HEK293 (cell line): ENCODE measurements around the gene UBALD1.
A peak's percentile ranks its signal among the peaks of the same experiment; 100 is the strongest.

Experiments
- CTCF ChIA-PET: fragments of 350-600 bp; formaldehyde crosslinking; extraction: SDS; loops from one replicate; lab custom pipeline; 2021; ENCODE audit warnings: antibody characterized with exemption; lab: Yijun Ruan, JAX
- POLR2A ChIA-PET: fragments of 300-600 bp; formaldehyde crosslinking; extraction: SDS; loops from one replicate; lab custom pipeline; 2020; ENCODE audit warnings: antibody characterized with exemption, inconsistent platforms; lab: Yijun Ruan, JAX
- H3K27ac ChIP-seq: fragments of 200-500 bp; sonication (Bioruptor generic); 2 replicates; pipeline ENCODE4 v1.5.1; 2014; ENCODE audit warnings: low read depth, low read length, control low read depth, inconsistent platforms; ENCODE audit errors: extremely low read depth
- H3K36me3 ChIP-seq, 2 experiments: fragments of 200-500 bp in 1 of 2; sonication (Bioruptor generic) in 1 of 2; 1 replicate in 1 of 2; 2 replicates in 1 of 2; pipeline ENCODE4 v1.5.1; 2014 to 2017; ENCODE audit warnings: inconsistent platforms in 2 of 2, low read length in 2 of 2; ENCODE audit not compliant: control insufficient read depth in 2 of 2, insufficient read depth in 1 of 2
- H3K4me1 ChIP-seq: fragments of 200-500 bp; sonication (Bioruptor generic); 2 replicates; pipeline ENCODE4 v1.5.1; 2014; ENCODE audit warnings: mild to moderate bottlenecking, low read length, inconsistent platforms; ENCODE audit not compliant: control insufficient read depth, insufficient read depth
- H3K4me3 ChIP-seq: 2 replicates; pipeline ENCODE4 v1.5.1; 2011; ENCODE audit warnings: low read depth, mild to moderate bottlenecking, control low read depth, low read length, moderate library complexity
- H3K9me3 ChIP-seq: fragments of 200-500 bp; sonication (Bioruptor generic); 2 replicates; pipeline ENCODE4 v1.5.1; 2014; ENCODE audit warnings: low read depth, low read length, inconsistent platforms; ENCODE audit not compliant: control insufficient read depth, insufficient read depth
- EGR2 ChIP-seq: fragments of 450-650 bp; formaldehyde crosslinking; IDR thresholded peaks from 2 replicates; pipeline ENCODE4 v1.5.1; 2016; ENCODE audit warnings: low read depth, missing biosample characterization, missing genetic modification characterization
- GLI4 ChIP-seq: fragments of 450-650 bp; formaldehyde crosslinking; IDR thresholded peaks from 2 replicates; pipeline ENCODE4 v1.5.1; 2016; ENCODE audit warnings: missing biosample characterization, missing genetic modification characterization
- GLIS2 ChIP-seq: fragments of 450-650 bp; formaldehyde crosslinking; IDR thresholded peaks from 2 replicates; pipeline ENCODE4 v1.5.1; 2016; ENCODE audit warnings: missing biosample characterization, missing genetic modification characterization
- HOXD13 ChIP-seq: sonication (generic); formaldehyde crosslinking; IDR thresholded peaks from 2 replicates; pipeline ENCODE4 v1.8.0; 2022; ENCODE audit warnings: missing genetic modification reagents, borderline replicate concordance
- KLF10 ChIP-seq: fragments of 450-650 bp; IDR thresholded peaks from 2 replicates; pipeline ENCODE4 v1.5.1; 2018; ENCODE audit warnings: missing biosample characterization, mild to moderate bottlenecking, missing genetic modification characterization
- KLF8 ChIP-seq: fragments of 450-650 bp; formaldehyde crosslinking; IDR thresholded peaks from 2 replicates; pipeline ENCODE4 v1.5.1; 2016; ENCODE audit warnings: missing biosample characterization, missing genetic modification characterization
- MEIS1 ChIP-seq: sonication (generic); formaldehyde crosslinking; IDR thresholded peaks from 2 replicates; pipeline ENCODE4 v1.8.1; 2022; ENCODE audit warnings: missing genetic modification reagents, mild to moderate bottlenecking, borderline replicate concordance
- MZF1 ChIP-seq: fragments of 450-650 bp; formaldehyde crosslinking; IDR thresholded peaks from 2 replicates; pipeline ENCODE4 v1.5.1; 2017; ENCODE audit warnings: missing biosample characterization, missing genetic modification characterization, borderline replicate concordance
- OVOL3 ChIP-seq: fragments of 450-650 bp; formaldehyde crosslinking; IDR thresholded peaks from 2 replicates; pipeline ENCODE4 v1.5.1; 2016; ENCODE audit warnings: missing biosample characterization, missing genetic modification characterization
- REPIN1 ChIP-seq: fragments of 450-650 bp; formaldehyde crosslinking; IDR thresholded peaks from 2 replicates; pipeline ENCODE4 v1.5.1; 2017; ENCODE audit warnings: missing biosample characterization, missing genetic modification characterization, low read depth
- SP3 ChIP-seq: fragments of 450-650 bp; formaldehyde crosslinking; IDR thresholded peaks from 2 replicates; pipeline ENCODE4 v1.5.1; 2016; ENCODE audit warnings: missing biosample characterization, missing genetic modification characterization
- YY2 ChIP-seq: fragments of 450-650 bp; formaldehyde crosslinking; IDR thresholded peaks from 2 replicates; pipeline ENCODE4 v1.5.1; 2016; ENCODE audit warnings: missing biosample characterization, missing genetic modification characterization
- ZBTB1 ChIP-seq: fragments of 450-650 bp; formaldehyde crosslinking; IDR thresholded peaks from 2 replicates; pipeline ENCODE4 v1.5.1; 2016; ENCODE audit warnings: missing biosample characterization, missing genetic modification characterization
- ZBTB21 ChIP-seq: fragments of 450-650 bp; formaldehyde crosslinking; IDR thresholded peaks from 2 replicates; pipeline ENCODE4 v1.5.1; 2017; ENCODE audit warnings: missing biosample characterization, missing genetic modification characterization
- ZIC2 ChIP-seq: fragments of 450-650 bp; formaldehyde crosslinking; IDR thresholded peaks from 2 replicates; pipeline ENCODE4 v1.5.1; 2016; ENCODE audit warnings: missing biosample characterization, missing genetic modification characterization
- ZNF155 ChIP-seq: fragments of 450-650 bp; formaldehyde crosslinking; IDR thresholded peaks from 2 replicates; pipeline ENCODE4 v1.5.1; 2016; ENCODE audit warnings: missing biosample characterization, missing genetic modification characterization
- ZNF2 ChIP-seq: fragments of 450-650 bp; formaldehyde crosslinking; IDR thresholded peaks from 2 replicates; pipeline ENCODE4 v1.5.1; 2016; ENCODE audit warnings: missing biosample characterization, missing genetic modification characterization
- ZNF24 ChIP-seq: fragments of 450-650 bp; formaldehyde crosslinking; IDR thresholded peaks from 2 replicates; pipeline ENCODE4 v1.5.1; 2016; ENCODE audit warnings: missing biosample characterization, missing genetic modification characterization
- ZNF274 ChIP-seq, 2 experiments: fragments of 200-500 bp in 1 of 2; fragments of 450-650 bp in 1 of 2; sonication (Bioruptor generic) in 1 of 2; formaldehyde crosslinking in 1 of 2; IDR thresholded peaks; 2 replicates each; pipeline versions ENCODE4 v1.5.1 to v1.6.1; 2014 to 2016; ENCODE audit warnings: borderline replicate concordance in 1 of 2, inconsistent platforms in 1 of 2, low read length in 1 of 2, missing biosample characterization in 1 of 2, missing genetic modification characterization in 1 of 2
- ZNF292 ChIP-seq: fragments of 450-650 bp; formaldehyde crosslinking; IDR thresholded peaks from 2 replicates; pipeline ENCODE4 v1.5.1; 2016; ENCODE audit warnings: low read depth, missing biosample characterization, missing genetic modification characterization, borderline replicate concordance
- ZNF341 ChIP-seq: fragments of 450-650 bp; formaldehyde crosslinking; IDR thresholded peaks from 2 replicates; pipeline ENCODE4; 2016; ENCODE audit warnings: low read depth, missing biosample characterization, missing genetic modification characterization
- ZNF48 ChIP-seq: fragments of 450-650 bp; formaldehyde crosslinking; IDR thresholded peaks from 2 replicates; pipeline ENCODE4 v1.5.1; 2016; ENCODE audit warnings: missing biosample characterization, missing genetic modification characterization
- ZNF585B ChIP-seq: fragments of 450-650 bp; formaldehyde crosslinking; IDR thresholded peaks from 2 replicates; pipeline ENCODE4 v1.5.1; 2016; ENCODE audit warnings: missing biosample characterization, missing genetic modification characterization
- ZNF596 ChIP-seq: fragments of 450-650 bp; IDR thresholded peaks from 2 replicates; pipeline ENCODE4 v1.5.0; 2018; ENCODE audit warnings: missing biosample characterization, mild to moderate bottlenecking, missing genetic modification characterization, moderate library complexity
- ZNF600 ChIP-seq: fragments of 450-650 bp; formaldehyde crosslinking; IDR thresholded peaks from 2 replicates; pipeline ENCODE4 v1.5.1; 2016; ENCODE audit warnings: missing biosample characterization, missing genetic modification characterization
- ZNF621 ChIP-seq: fragments of 450-650 bp; formaldehyde crosslinking; IDR thresholded peaks from 2 replicates; pipeline ENCODE4 v1.5.1; 2017; ENCODE audit warnings: missing biosample characterization, missing genetic modification characterization
- ZNF624 ChIP-seq: fragments of 450-650 bp; formaldehyde crosslinking; IDR thresholded peaks from 2 replicates; pipeline ENCODE4 v1.5.1; 2017; ENCODE audit warnings: missing biosample characterization, missing genetic modification characterization
- ZNF658 ChIP-seq: fragments of 450-650 bp; formaldehyde crosslinking; IDR thresholded peaks from 2 replicates; pipeline ENCODE4; 2016; ENCODE audit warnings: missing biosample characterization, missing genetic modification characterization
- ZNF76 ChIP-seq: fragments of 450-650 bp; formaldehyde crosslinking; IDR thresholded peaks from 2 replicates; pipeline ENCODE4; 2016; ENCODE audit warnings: low read depth, missing biosample characterization, missing genetic modification characterization, borderline replicate concordance
- ZNF785 ChIP-seq: fragments of 450-650 bp; formaldehyde crosslinking; IDR thresholded peaks from 2 replicates; pipeline ENCODE4 v1.5.1; 2016; ENCODE audit warnings: missing biosample characterization, missing genetic modification characterization
- ZNF791 ChIP-seq: fragments of 450-650 bp; formaldehyde crosslinking; IDR thresholded peaks from 2 replicates; pipeline ENCODE4 v1.5.1; 2016; ENCODE audit warnings: missing biosample characterization, missing genetic modification characterization
- ZSCAN30 ChIP-seq: fragments of 450-650 bp; IDR thresholded peaks from 2 replicates; pipeline ENCODE4 v1.5.1; 2018; ENCODE audit warnings: missing biosample characterization, mild to moderate bottlenecking, missing genetic modification characterization, moderate library complexity
- TF ChIP-seq, protein P1 (sequence below): fragments of 450-650 bp; formaldehyde crosslinking; IDR thresholded peaks from 2 replicates; pipeline ENCODE4 v1.5.1; 2016; ENCODE audit warnings: missing biosample characterization, missing genetic modification characterization
- TF ChIP-seq, protein P2 (sequence below): fragments of 450-650 bp; formaldehyde crosslinking; IDR thresholded peaks from 2 replicates; pipeline ENCODE4 v1.5.1; 2017; ENCODE audit warnings: missing biosample characterization, mild to moderate bottlenecking, missing genetic modification characterization, moderate library complexity

UBALD1 gene

DNA sequence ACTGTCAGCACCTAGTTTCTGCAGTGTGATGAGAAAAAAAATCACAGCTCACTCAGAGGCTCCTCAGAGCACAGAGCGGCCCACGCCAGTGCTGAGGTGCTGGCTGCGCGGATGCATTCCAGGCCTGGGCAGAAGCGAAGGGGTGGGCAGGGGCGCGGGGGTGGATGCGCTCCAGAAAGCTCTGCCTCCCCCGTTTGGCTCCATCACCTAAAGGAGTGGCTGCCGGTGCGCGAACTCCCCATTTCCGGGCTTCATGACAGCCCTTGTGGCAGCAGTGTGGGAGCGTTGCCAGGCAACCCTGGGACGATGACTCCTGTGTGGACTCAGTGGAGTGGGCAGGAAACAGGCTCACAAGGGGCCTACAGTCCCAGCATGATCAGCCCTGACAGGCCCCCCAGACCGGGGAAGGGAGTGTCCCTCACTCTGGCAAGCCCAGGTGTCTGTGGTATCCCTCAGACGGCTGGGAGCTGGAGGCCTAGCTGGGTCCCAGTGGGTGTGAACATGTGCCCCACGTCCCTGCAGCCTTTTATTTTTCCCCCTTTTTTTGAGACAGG is 45.8 kb upstream of the UBALD1 start (continued):
- TF ChIP-seq, protein P1, sequence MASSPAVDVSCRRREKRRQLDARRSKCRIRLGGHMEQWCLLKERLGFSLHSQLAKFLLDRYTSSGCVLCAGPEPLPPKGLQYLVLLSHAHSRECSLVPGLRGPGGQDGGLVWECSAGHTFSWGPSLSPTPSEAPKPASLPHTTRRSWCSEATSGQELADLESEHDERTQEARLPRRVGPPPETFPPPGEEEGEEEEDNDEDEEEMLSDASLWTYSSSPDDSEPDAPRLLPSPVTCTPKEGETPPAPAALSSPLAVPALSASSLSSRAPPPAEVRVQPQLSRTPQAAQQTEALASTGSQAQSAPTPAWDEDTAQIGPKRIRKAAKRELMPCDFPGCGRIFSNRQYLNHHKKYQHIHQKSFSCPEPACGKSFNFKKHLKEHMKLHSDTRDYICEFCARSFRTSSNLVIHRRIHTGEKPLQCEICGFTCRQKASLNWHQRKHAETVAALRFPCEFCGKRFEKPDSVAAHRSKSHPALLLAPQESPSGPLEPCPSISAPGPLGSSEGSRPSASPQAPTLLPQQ (tag by site-specific recombination) = no peak
- TF ChIP-seq KLF10 (tag by site-specific recombination) = no peak
- no peak for TF ChIP-seq OVOL3
- no peak for TF ChIP-seq MZF1
- TF ChIP-seq ZNF292 (tag by site-specific recombination) = no peak
- TF ChIP-seq ZNF658 (tag by site-specific recombination) = no peak
- TF ChIP-seq YY2 (tag by site-specific recombination) = no peak
- peak; percentile 29; the same call in 1 of the 2 replicates for TF ChIP-seq GLIS2 (tag by site-specific recombination)
- peak; percentile 87 for TF ChIP-seq ZNF600 (tag by site-specific recombination)
- TF ChIP-seq ZNF24 (tag by site-specific recombination) = no peak
- TF ChIP-seq REPIN1 (tag by site-specific recombination) = no peak
- TF ChIP-seq, protein P2, sequence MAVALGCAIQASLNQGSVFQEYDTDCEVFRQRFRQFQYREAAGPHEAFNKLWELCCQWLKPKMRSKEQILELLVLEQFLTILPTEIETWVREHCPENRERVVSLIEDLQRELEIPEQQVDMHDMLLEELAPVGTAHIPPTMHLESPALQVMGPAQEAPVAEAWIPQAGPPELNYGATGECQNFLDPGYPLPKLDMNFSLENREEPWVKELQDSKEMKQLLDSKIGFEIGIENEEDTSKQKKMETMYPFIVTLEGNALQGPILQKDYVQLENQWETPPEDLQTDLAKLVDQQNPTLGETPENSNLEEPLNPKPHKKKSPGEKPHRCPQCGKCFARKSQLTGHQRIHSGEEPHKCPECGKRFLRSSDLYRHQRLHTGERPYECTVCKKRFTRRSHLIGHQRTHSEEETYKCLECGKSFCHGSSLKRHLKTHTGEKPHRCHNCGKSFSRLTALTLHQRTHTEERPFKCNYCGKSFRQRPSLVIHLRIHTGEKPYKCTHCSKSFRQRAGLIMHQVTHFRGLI = no peak
- peak; percentile 96 for TF ChIP-seq EGR2 (tag by site-specific recombination)
- no peak for TF ChIP-seq ZBTB21 (tag by site-specific recombination)
- no peak for TF ChIP-seq ZNF155 (tag by site-specific recombination)
- no peak for TF ChIP-seq ZSCAN30
- TF ChIP-seq ZNF274 (IDR thresholded peaks at IDR 0.05; ENCODE audit: low read length) = no peak
- no peak for TF ChIP-seq ZNF274 (tag by site-specific recombination; IDR thresholded peaks at IDR 0.05; ENCODE audit: borderline replicate concordance)
- TF ChIP-seq ZNF2 (tag by site-specific recombination) = no peak
- TF ChIP-seq ZNF585B (tag by site-specific recombination) = no peak
- TF ChIP-seq ZNF596 (tag by site-specific recombination) = no peak
- no peak for TF ChIP-seq ZNF341 (tag by site-specific recombination)
- no peak for TF ChIP-seq ZNF621 (tag by site-specific recombination)
- no peak for TF ChIP-seq ZNF624 (tag by site-specific recombination)

DNA sequence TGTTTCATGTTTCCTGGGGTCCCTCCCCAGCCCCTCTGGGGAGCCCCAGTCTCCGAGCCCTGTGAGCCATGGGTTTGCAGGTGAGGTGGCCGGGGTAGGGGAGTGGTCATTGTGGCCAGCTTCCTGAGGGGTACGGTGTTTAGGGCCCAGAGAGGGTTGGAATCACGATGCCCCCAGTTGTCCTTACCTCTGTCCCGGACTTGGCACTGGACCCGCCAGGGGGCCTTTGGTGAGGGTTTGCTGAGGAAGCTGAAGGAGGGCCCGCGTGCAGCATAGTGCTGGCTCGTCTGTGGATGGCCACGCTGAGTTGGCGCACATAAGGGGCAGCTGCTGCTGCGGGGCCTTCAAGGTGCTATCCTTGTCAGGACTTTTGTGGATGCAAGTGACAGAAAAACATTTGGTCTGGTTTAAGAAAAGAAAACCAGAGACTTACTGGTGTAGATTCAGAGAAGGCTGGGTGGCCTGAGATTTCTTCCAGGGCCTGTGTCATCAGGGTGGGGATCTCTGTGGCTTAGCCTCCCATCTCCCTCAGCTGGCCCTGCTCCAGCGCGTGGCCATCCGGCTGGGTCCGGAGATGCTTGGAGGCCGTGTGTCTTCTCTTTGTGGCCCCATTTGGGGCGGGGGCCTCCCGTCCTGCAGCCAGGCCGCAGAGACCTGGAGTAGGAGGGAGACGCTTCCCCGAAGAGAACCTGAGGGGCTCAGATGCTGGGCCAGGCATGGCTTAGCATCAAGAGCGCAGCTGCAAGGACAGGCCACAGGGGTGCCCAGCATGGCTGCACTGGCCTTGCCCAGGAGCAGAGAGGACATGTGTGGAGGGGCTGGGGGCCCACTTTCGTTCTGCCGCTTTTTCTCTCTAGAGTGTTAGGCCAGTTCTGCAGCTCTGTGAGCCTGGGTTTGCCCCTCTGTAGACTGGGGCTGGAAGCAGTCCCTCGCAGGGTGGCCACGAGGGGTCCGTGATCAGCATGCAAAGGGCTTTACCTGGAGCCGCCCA is 45.0 kb upstream of the UBALD1 start:
- ChIA-PET POLR2A (no interaction called here), CTCF (interaction anchor here (1.0 kb wide), 1 partner anchor 9 kb away, joined by 3 read pairs; no protein-coding TSS in a partner anchor)
- no peak overlapping the region for H3K4me3 ChIP-seq
- peaks cover 4 to 77% of the 10 kb centered on the region in 2 experiments; a peak in 2 of 3 replicates for H3K36me3 ChIP-seq
- no peaks in the 10 kb centered on the region for H3K9me3 ChIP-seq
- no peaks in the 10 kb centered on the region for H3K4me1 ChIP-seq
- H3K27ac ChIP-seq = no peak overlapping the region
- TF ChIP-seq ZNF76 (tag by site-specific recombination) = no peak
- no peak for TF ChIP-seq ZBTB1
- no peak for TF ChIP-seq HOXD13
- TF ChIP-seq SP3 (tag by site-specific recombination) = no peak
- no peak for TF ChIP-seq ZNF48 (tag by site-specific recombination)
- TF ChIP-seq ZNF274 (IDR thresholded peaks at IDR 0.05; ENCODE audit: low read length) = no peak
- TF ChIP-seq ZNF274 (tag by site-specific recombination; IDR thresholded peaks at IDR 0.05; ENCODE audit: borderline replicate concordance) = no peak
- TF ChIP-seq ZNF791 (tag by site-specific recombination) = no peak
- TF ChIP-seq ZIC2 = no peak
- no peak for TF ChIP-seq MEIS1
- no peak for TF ChIP-seq ZNF658 (tag by site-specific recombination)
- TF ChIP-seq KLF8 (tag by site-specific recombination) = no peak
- no peak for TF ChIP-seq GLI4 (tag by site-specific recombination)
- TF ChIP-seq ZNF785 (tag by site-specific recombination) = no peak
- TF ChIP-seq ZBTB21 (tag by site-specific recombination) = no peak
- TF ChIP-seq, protein P2 = no peak
